Activated CD8-positive, alpha-beta T cell treated with anti-CD3 and anti-CD28 coated beads for 36 hours (primary cell): ENCODE data around the gene FILIP1. TPM values are rescaled to one million over a fixed set of nuclear protein-coding genes. Genes with fewer than 3 reads are reported as not detected.

Experiments
- ATAC-seq: fragments of 200-7000 bp; cut with Tn5 transposase; one replicate; pipeline ENCODE4 v1.10.0; 2021; ENCODE audit warnings: mild to moderate bottlenecking, moderate library complexity
- CTCF ChIA-PET: fragments of 350-600 bp; sonication (Branson Sonifier 250); formaldehyde crosslinking; loops from one replicate; lab custom pipeline; 2021; ENCODE audit warnings: antibody characterized with exemption; lab: Charles Lee
- POLR2A ChIA-PET: fragments of 350-600 bp; sonication (Branson Sonifier 250); formaldehyde crosslinking; loops from one replicate; lab custom pipeline; 2021; ENCODE audit warnings: antibody characterized with exemption; lab: Charles Lee
- DNase-seq: peaks from one replicate; pipeline ENCODE4 v3.0.0-alpha.2; 2020
- H3K27ac Mint-ChIP-seq: one replicate; pipeline ENCODE4 v1.8.0; 2021; ENCODE audit warnings: mild to moderate bottlenecking, mixed read lengths
- H3K27me3 Mint-ChIP-seq: one replicate; pipeline ENCODE4 v1.8.0; 2021; ENCODE audit warnings: mixed read lengths
- H3K36me3 Mint-ChIP-seq: one replicate; pipeline ENCODE4 v1.8.0; 2021; ENCODE audit warnings: low read depth, mixed read lengths
- H3K4me1 Mint-ChIP-seq: one replicate; pipeline ENCODE4 v1.8.0; 2021; ENCODE audit warnings: low read depth, mixed read lengths
- H3K4me3 Mint-ChIP-seq: one replicate; pipeline ENCODE4 v1.8.0; 2021; ENCODE audit warnings: mild to moderate bottlenecking, moderate library complexity, mixed read lengths
- H3K9me3 Mint-ChIP-seq: one replicate; pipeline ENCODE4 v1.8.0; 2021; ENCODE audit warnings: mixed read lengths
- CTCF ChIP-seq: fragments of 200-600 bp; IDR thresholded peaks from one replicate; pipeline ENCODE4 v1.8.0; 2022; ENCODE audit warnings: antibody characterized with exemption, mild to moderate bottlenecking
- intact Hi-C: fragments of 100-400 bp; cut with micrococcal nuclease; formaldehyde crosslinking; loops from one replicate; pipeline ENCODE4 v1.10.0; 2022
- total RNA-seq, 2 experiments: library from RNA; stranded (reverse); gene quantifications; one replicate each; pipeline ENCODE4 v1.2.3, GENCODE V29; 2021

FILIP1 gene
- total RNA-seq, 2 experiments from 2014 or later, result 0.07 TPM; not detected in 1

- no peak overlapping the region for H3K4me3 Mint-ChIP-seq
- DNase-seq (no peak), ATAC-seq (no peak)
- H3K27me3 Mint-ChIP-seq, result peaks cover 10% of the 10 kb centered on the region
- no peak overlapping the region for H3K27ac Mint-ChIP-seq
- H3K9me3 Mint-ChIP-seq, result no peaks in the 10 kb centered on the region
- intact Hi-C loops, result no loop called here
- H3K4me1 Mint-ChIP-seq, result no peaks in the 10 kb centered on the region
- TF ChIP-seq CTCF, result no peak
- no peaks in the 10 kb centered on the region for H3K36me3 Mint-ChIP-seq
- POLR2A ChIA-PET, result interaction anchor here (0.5 kb wide), 1 partner anchor 133 kb away, joined by 4 read pairs; no protein-coding TSS in a partner anchor
- CTCF ChIA-PET, result no interaction called here
Observed at GRCh38 chr6:75466636-75467035, 27.0 kb downstream of the FILIP1 start.

DNA sequence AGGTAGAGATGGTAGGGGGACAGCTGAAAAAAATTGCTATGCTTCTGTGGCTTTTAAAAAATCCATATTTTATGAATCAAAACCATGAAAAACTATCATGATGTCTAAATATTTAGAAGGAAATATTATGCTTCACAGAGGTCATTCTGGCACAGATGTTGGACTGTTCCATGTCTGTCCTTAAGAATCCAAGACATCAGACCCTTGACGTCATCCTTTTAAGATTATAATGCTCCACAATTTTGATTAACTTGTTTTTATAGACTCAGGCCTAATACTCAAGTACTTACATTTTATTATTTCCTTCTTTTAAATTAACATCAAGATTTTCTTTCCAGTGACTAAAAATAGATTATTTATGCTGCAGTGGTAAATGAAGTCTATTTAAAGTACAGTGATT is 29.7 kb downstream of the FILIP1 start:
- ChIA-PET POLR2A (no interaction called here), CTCF (no interaction called here)
- Mint-ChIP-seq H3K4me3 (no peak overlapping the region), H3K36me3 (no peaks in the 10 kb centered on the region), H3K9me3 (no peaks in the 10 kb centered on the region), H3K27me3 (peaks cover 4% of the 10 kb centered on the region), H3K4me1 (no peaks in the 10 kb centered on the region), H3K27ac (no peak overlapping the region)
- TF ChIP-seq CTCF, result no peak
- no peak for DNase-seq
- no peak for ATAC-seq
- intact Hi-C loops, result no loop called here

DNA sequence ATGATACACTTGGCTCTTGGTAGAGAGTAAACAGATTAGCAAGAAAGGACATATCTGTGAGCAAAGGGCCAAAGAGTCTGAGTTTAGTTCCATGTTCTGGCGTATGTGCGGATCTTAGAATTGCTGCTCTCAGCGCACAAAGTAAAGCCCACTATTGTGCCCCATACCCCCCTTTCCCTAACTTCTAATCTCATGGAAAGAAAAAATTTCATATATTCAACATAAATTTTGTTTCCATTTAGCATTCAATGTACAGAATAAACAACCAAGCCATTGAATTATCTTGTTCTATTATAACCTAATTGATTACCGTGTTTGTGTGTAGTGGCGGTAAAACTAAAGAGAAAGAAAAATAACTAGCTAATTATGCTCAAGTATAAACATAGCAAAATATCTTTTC is 30.5 kb downstream of the FILIP1 start:
- no peak overlapping the region for H3K27ac Mint-ChIP-seq
- H3K4me3 Mint-ChIP-seq, result no peak overlapping the region
- H3K9me3 Mint-ChIP-seq, result no peaks in the 10 kb centered on the region
- TF ChIP-seq CTCF, result no peak
- peaks cover 4% of the 10 kb centered on the region for H3K27me3 Mint-ChIP-seq
- ChIA-PET CTCF (no interaction called here), POLR2A (no interaction called here)
- H3K4me1 Mint-ChIP-seq, result no peaks in the 10 kb centered on the region
- H3K36me3 Mint-ChIP-seq, result no peaks in the 10 kb centered on the region
- ATAC-seq, result no peak
- intact Hi-C loops, result no loop called here
- DNase-seq, result no peak

DNA sequence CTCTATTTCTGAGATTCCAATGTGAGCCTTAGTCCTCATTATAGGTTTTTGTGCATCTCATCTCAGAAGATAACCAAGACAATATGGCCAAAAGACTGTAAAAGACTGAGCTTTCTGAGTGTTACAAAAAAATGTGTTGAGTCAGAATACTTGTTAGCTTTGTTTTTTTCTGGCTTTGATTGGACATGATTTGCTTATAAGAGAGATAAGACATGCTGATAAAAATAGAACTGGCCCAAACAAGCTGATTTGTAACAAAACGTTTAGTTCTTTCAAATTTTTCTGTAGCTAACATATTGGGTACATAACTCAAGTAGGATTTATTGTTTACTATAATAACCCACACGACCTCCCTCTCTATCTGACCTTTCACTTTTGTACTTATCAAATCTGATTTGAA is 32.9 kb downstream of the FILIP1 start:
- DNase-seq (no peak), ATAC-seq (no peak)
- no peak for TF ChIP-seq CTCF
- Mint-ChIP-seq H3K4me1 (no peaks in the 10 kb centered on the region), H3K27me3 (no peaks in the 10 kb centered on the region), H3K27ac (no peak overlapping the region), H3K4me3 (no peak overlapping the region), H3K36me3 (no peaks in the 10 kb centered on the region), H3K9me3 (no peaks in the 10 kb centered on the region)
- CTCF ChIA-PET, result no interaction called here
- intact Hi-C loops, result no loop called here
- POLR2A ChIA-PET, result no interaction called here

DNA sequence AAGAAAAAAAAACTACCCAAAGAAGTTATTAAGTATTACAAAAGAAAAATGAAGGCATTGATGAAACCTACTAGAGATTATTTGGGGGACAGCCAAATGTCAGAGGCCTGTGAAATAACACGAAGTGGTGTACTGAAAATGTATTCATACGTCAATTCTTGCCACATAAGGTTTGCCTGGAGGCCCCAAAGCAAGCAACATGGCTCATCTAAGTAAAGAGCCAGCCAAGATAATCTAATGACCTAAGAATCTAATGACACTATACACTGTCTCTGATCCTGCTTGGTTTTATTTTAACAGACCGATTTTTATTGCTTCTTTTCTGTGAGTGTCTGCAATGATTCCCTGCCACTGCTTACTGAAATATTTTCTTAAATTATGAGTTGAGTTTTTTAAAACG is 34.7 kb downstream of the FILIP1 start:
- intact Hi-C loops, result no loop called here
- no peaks in the 10 kb centered on the region for H3K27me3 Mint-ChIP-seq
- DNase-seq (no peak), ATAC-seq (no peak)
- no peak overlapping the region for H3K27ac Mint-ChIP-seq
- no peaks in the 10 kb centered on the region for H3K4me1 Mint-ChIP-seq
- H3K4me3 Mint-ChIP-seq, result no peak overlapping the region
- no peaks in the 10 kb centered on the region for H3K9me3 Mint-ChIP-seq
- ChIA-PET CTCF (no interaction called here), POLR2A (no interaction called here)
- no peaks in the 10 kb centered on the region for H3K36me3 Mint-ChIP-seq
- TF ChIP-seq CTCF, result no peak
